Uterus (tissue), 4 donors: ENCODE data around the gene DYNLT2. TPM values are rescaled to one million over a fixed set of nuclear protein-coding genes. Genes with fewer than 3 reads are reported as not detected.

ENCODE experiments used
- DNase-seq, 2 donors: peaks; one replicate each; pipeline ENCODE4 v3.0.0-alpha.2; 2019 to 2020
- H3K27ac ChIP-seq, 2 donors: fragments of 200-600 bp; sonication (generic); 1 replicate in 1 of 2; 2 replicates in 1 of 2; pipeline ENCODE4 v1.5.1; 2016 to 2018
- H3K27me3 ChIP-seq, 2 donors: fragments of 200-600 bp; sonication (generic); one replicate each; pipeline ENCODE4 v1.5.1; 2018 to 2019; ENCODE audit warnings: control low read depth in 1 of 2
- H3K36me3 ChIP-seq, 2 donors: fragments of 200-600 bp; sonication (generic); one replicate each; pipeline ENCODE4 v1.5.1; 2019; ENCODE audit warnings: control low read depth in 1 of 2
- H3K4me1 ChIP-seq, 2 donors: fragments of 200-600 bp; sonication (generic); one replicate each; pipeline ENCODE4 v1.5.1; 2018 to 2019; ENCODE audit warnings: control low read depth in 1 of 2
- H3K4me3 ChIP-seq, 2 donors: fragments of 200-600 bp; sonication (generic); 1 replicate in 1 of 2; 2 replicates in 1 of 2; pipeline ENCODE4 v1.5.1; 2018 to 2019; ENCODE audit warnings: mild to moderate bottlenecking in 1 of 2
- H3K9me3 ChIP-seq, 2 donors: fragments of 200-600 bp; sonication (generic); one replicate each; pipeline ENCODE4 v1.5.1; 2019; ENCODE audit warnings: control low read depth in 1 of 2
- CTCF ChIP-seq, 4 experiments: fragments of 200-600 bp in 2 of 4; fragments of 450-650 bp in 2 of 4; sonication (generic) in 2 of 4; IDR thresholded peaks; one replicate each; pipeline ENCODE4 v1.5.1; 2016 to 2019; ENCODE audit warnings: antibody characterized with exemption in 4 of 4, mild to moderate bottlenecking in 2 of 4, moderate library complexity in 1 of 4
- POLR2A ChIP-seq, 2 donors: fragments of 450-650 bp; IDR thresholded peaks; one replicate each; pipeline ENCODE4 v1.6.1; 2016; ENCODE audit warnings: antibody characterized with exemption in 2 of 2, mild to moderate bottlenecking in 1 of 2, moderate library complexity in 1 of 2
- intact Hi-C: fragments of 100-400 bp; cut with DNase I; formaldehyde crosslinking; loops from one replicate; pipeline ENCODE4 v1.15.1; 2023; ENCODE audit warnings: low total_unique reads
- total RNA-seq, 4 donors: library from RNA; depleted of rRNA in 3 of 4; stranded (reverse); fragments of >200 nt in 3 of 4; gene quantifications; one replicate each; pipeline versions ENCODE4 v1.1.0 to v1.2.4, GENCODE V29; 2014 to 2023
- donor health status: DM: yes; HTN: yes; CAD: no.

The DYNLT2 gene
- total RNA-seq, 4 donors from 2014 or later: 0.26 to 3.0 (median 2.7) TPM; not detected in 1

GRCh38 chr6:169792306-169793015 is 41.1 kb upstream of the DYNLT2 start:
- Histone ChIP-seq H3K4me3 (no peak overlapping the region), H3K4me1 (peaks cover 4 to 8% of the 10 kb centered on the region in 2 donors), H3K36me3 (no peaks in the 10 kb centered on the region), H3K27ac (no peak overlapping the region), H3K9me3 (no peaks in the 10 kb centered on the region), H3K27me3 (no peaks in the 10 kb centered on the region)
- no peak for TF ChIP-seq CTCF (IDR thresholded peaks at IDR 0.05)
- no peak for TF ChIP-seq POLR2A (IDR thresholded peaks at IDR 0.05)
- intact Hi-C loops: no loop called here
- DNase-seq: no peak

- no peak overlapping the region for H3K27ac ChIP-seq
- no peak for TF ChIP-seq POLR2A (IDR thresholded peaks at IDR 0.05)
- no peak for TF ChIP-seq CTCF (IDR thresholded peaks at IDR 0.05)
- H3K27me3 ChIP-seq: no peaks in the 10 kb centered on the region
- no peaks in the 10 kb centered on the region for H3K9me3 ChIP-seq
- H3K4me3 ChIP-seq: no peak overlapping the region
- intact Hi-C loops: no loop called here
- no peaks in the 10 kb centered on the region for H3K36me3 ChIP-seq
- H3K4me1 ChIP-seq: peaks cover 4 to 8% of the 10 kb centered on the region in 2 donors
- no peak for DNase-seq
Measured at GRCh38 chr6:169791721-169792131, 40.4 kb upstream of the DYNLT2 start.

- intact Hi-C loops: no loop called here
- Histone ChIP-seq H3K36me3 (no peaks in the 10 kb centered on the region), H3K9me3 (no peaks in the 10 kb centered on the region), H3K27me3 (no peaks in the 10 kb centered on the region), H3K4me3 (peak overlapping the region; percentile 30 to 48), H3K4me1 (peaks cover 4 to 8% of the 10 kb centered on the region in 2 donors), H3K27ac (peak overlapping the region; percentile 81 to 92)
- peak; percentile 68 to 81 for DNase-seq
- TF ChIP-seq CTCF (IDR thresholded peaks at IDR 0.05) (peak; percentile 94 to 100 (median 97)), POLR2A (IDR thresholded peaks at IDR 0.05) (no peak)
Measured at GRCh38 chr6:169789944-169790927, 38.9 kb upstream of the DYNLT2 start.

GRCh38 chr6:169789146-169789943 is 38.0 kb upstream of the DYNLT2 start:
- TF ChIP-seq CTCF (IDR thresholded peaks at IDR 0.05): no peak
- TF ChIP-seq POLR2A (IDR thresholded peaks at IDR 0.05): no peak
- H3K4me1 ChIP-seq: peaks cover 4 to 8% of the 10 kb centered on the region in 2 donors
- no peaks in the 10 kb centered on the region for H3K36me3 ChIP-seq
- no peaks in the 10 kb centered on the region for H3K27me3 ChIP-seq
- H3K27ac ChIP-seq: peak overlapping the region; percentile 81 to 92
- peak overlapping the region; percentile 30 to 48 for H3K4me3 ChIP-seq
- H3K9me3 ChIP-seq: no peaks in the 10 kb centered on the region
- DNase-seq: no peak
- intact Hi-C loops: no loop called here
